NCI-H2107 treated with DMSO at 0.1 percent for 48 hours (cell line): ENCODE measurements around the gene PCDHGA1.

Experiments used
- DNase-seq: peaks from one replicate; lab custom pipeline; 2025; ENCODE audit not compliant: unreplicated experiment; lab: John Stamatoyannopoulos, UW

The PCDHGA1 gene

GRCh38 chr5:141512390-141512910, 182.1 kb downstream of the PCDHGA1 start:
- no peak for DNase-seq

- no peak for DNase-seq
Measured at GRCh38 chr5:141512911-141513626, 182.8 kb downstream of the PCDHGA1 start.

- DNase-seq, result peak; percentile 72
Measured at GRCh38 chr5:141513627-141514329, 183.5 kb downstream of the PCDHGA1 start.

- no peak for DNase-seq
Measured at GRCh38 chr5:141514330-141515133, 184.2 kb downstream of the PCDHGA1 start.

GRCh38 chr5:141515141-141515540, 184.8 kb downstream of the PCDHGA1 start:
- DNase-seq, result no peak

GRCh38 chr5:141515946-141516671, 185.8 kb downstream of the PCDHGA1 start:
- no peak for DNase-seq

GRCh38 chr5:141516672-141517025, 186.3 kb downstream of the PCDHGA1 start:
- DNase-seq, result no peak

GRCh38 chr5:141517312-141517711, 187.0 kb downstream of the PCDHGA1 start:
- DNase-seq, result no peak

GRCh38 chr5:141517880-141518617, 187.7 kb downstream of the PCDHGA1 start:
- DNase-seq, result no peak

- DNase-seq, result no peak
Measured at GRCh38 chr5:141518618-141519015, 188.3 kb downstream of the PCDHGA1 start.

- no peak for DNase-seq
Measured at GRCh38 chr5:141519605-141520565, 189.6 kb downstream of the PCDHGA1 start.

- DNase-seq, result peak; percentile 86
Measured at GRCh38 chr5:141521244-141521781, 191.0 kb downstream of the PCDHGA1 start.

GRCh38 chr5:141522301-141522700, 192.0 kb downstream of the PCDHGA1 start:
- DNase-seq, result no peak

GRCh38 chr5:141523991-141524390, 193.7 kb downstream of the PCDHGA1 start:
- DNase-seq, result no peak

- peak; percentile 52 for DNase-seq
Measured at GRCh38 chr5:141524604-141525597, 194.6 kb downstream of the PCDHGA1 start.

GRCh38 chr5:141525653-141526052, 195.3 kb downstream of the PCDHGA1 start:
- DNase-seq, result no peak

- no peak for DNase-seq
Measured at GRCh38 chr5:141527426-141527825, 197.1 kb downstream of the PCDHGA1 start.
